H9 (cell line): ENCODE measurements around the gene PCNX3. TPM values are rescaled to one million over a fixed set of nuclear protein-coding genes. Genes with fewer than 3 reads are reported as not detected.

Experiments
- DNase-seq: peaks from one replicate; pipeline ENCODE4 v3.0.0-alpha.2; 2017
- H2AFZ ChIP-seq: one replicate; pipeline ENCODE4 v1.6.1; 2013; ENCODE audit warnings: mild to moderate bottlenecking, low read length, control low read depth, moderate library complexity
- H2AK5ac ChIP-seq: 2 replicates; pipeline ENCODE4 v1.6.1; 2013; ENCODE audit warnings: low read length, control low read depth, mixed read lengths; ENCODE audit not compliant: insufficient read length
- H2BK120ac ChIP-seq: one replicate; pipeline ENCODE4 v1.6.1; 2013; ENCODE audit warnings: low read depth, mild to moderate bottlenecking, low read length, control low read depth, inconsistent platforms; ENCODE audit not compliant: poor library complexity, severe bottlenecking
- H2BK12ac ChIP-seq: 2 replicates; pipeline ENCODE4 v1.6.1; 2013; ENCODE audit warnings: low read length, control low read depth, mixed read lengths, low read depth; ENCODE audit not compliant: insufficient read length
- H2BK15ac ChIP-seq: 2 replicates; pipeline ENCODE4 v1.6.1; 2013; ENCODE audit warnings: low read depth, low read length, control low read depth
- H2BK20ac ChIP-seq: one replicate; pipeline ENCODE4 v1.6.1; 2013; ENCODE audit warnings: low read depth, mild to moderate bottlenecking, low read length, control low read depth, inconsistent platforms; ENCODE audit not compliant: poor library complexity, severe bottlenecking
- H2BK5ac ChIP-seq: 2 replicates; pipeline ENCODE4 v1.6.1; 2013; ENCODE audit warnings: low read length, control low read depth, mixed read lengths; ENCODE audit not compliant: insufficient read length
- H3K14ac ChIP-seq: 2 replicates; pipeline ENCODE4 v1.6.1; 2013; ENCODE audit warnings: low read length, control low read depth; ENCODE audit not compliant: insufficient read depth
- H3K18ac ChIP-seq: 2 replicates; pipeline ENCODE4 v1.6.1; 2013; ENCODE audit warnings: low read depth, mild to moderate bottlenecking, mixed read lengths, low read length, control low read depth; ENCODE audit not compliant: insufficient read length
- H3K23ac ChIP-seq: 2 replicates; pipeline ENCODE4 v1.6.1; 2013; ENCODE audit warnings: low read length, control low read depth, mixed read lengths, low read depth; ENCODE audit not compliant: insufficient read length
- H3K23me2 ChIP-seq: 2 replicates; pipeline ENCODE4 v1.6.1; 2013; ENCODE audit warnings: low read depth, mild to moderate bottlenecking, mixed read lengths, low read length, control low read depth; ENCODE audit not compliant: insufficient read length, poor library complexity, severe bottlenecking
- H3K27ac ChIP-seq: 2 replicates; pipeline ENCODE4 v1.5.1; 2013; ENCODE audit warnings: low read length, control low read depth, mixed read lengths, low read depth; ENCODE audit not compliant: insufficient read length
- H3K27me3 ChIP-seq: 2 replicates; pipeline ENCODE4 v1.6.1; 2013; ENCODE audit warnings: low read length, control low read depth, inconsistent platforms; ENCODE audit not compliant: insufficient read depth
- H3K4ac ChIP-seq: 2 replicates; pipeline ENCODE4 v1.6.1; 2013; ENCODE audit warnings: low read depth, mild to moderate bottlenecking, control low read depth, inconsistent platforms, low read length, moderate library complexity
- H3K4me1 ChIP-seq: 2 replicates; pipeline ENCODE4 v1.6.1; 2013; ENCODE audit warnings: low read length, control low read depth, inconsistent platforms; ENCODE audit not compliant: insufficient read depth
- H3K4me2 ChIP-seq: 2 replicates; pipeline ENCODE4 v1.6.1; 2013; ENCODE audit warnings: low read length, control low read depth, mixed read lengths; ENCODE audit not compliant: insufficient read length, insufficient read depth
- H3K56ac ChIP-seq: 2 replicates; pipeline ENCODE4 v1.6.1; 2013; ENCODE audit warnings: low read depth, mild to moderate bottlenecking, mixed read lengths, low read length, control low read depth; ENCODE audit not compliant: insufficient read length
- H3K79me1 ChIP-seq: 2 replicates; pipeline ENCODE4 v1.6.1; 2013; ENCODE audit warnings: low read depth, mild to moderate bottlenecking, moderate library complexity, low read length, control low read depth, inconsistent platforms; ENCODE audit not compliant: insufficient read depth, poor library complexity, severe bottlenecking
- H3K79me2 ChIP-seq: 2 replicates; pipeline ENCODE4 v1.6.1; 2013; ENCODE audit warnings: low read length, control low read depth, inconsistent platforms; ENCODE audit not compliant: insufficient read depth
- H3K9ac ChIP-seq: 2 replicates; pipeline ENCODE4 v1.6.1; 2013; ENCODE audit warnings: low read length, control low read depth, mixed read lengths; ENCODE audit not compliant: insufficient read length; ENCODE audit errors: extremely low read depth
- H3K9me3 ChIP-seq: one replicate; pipeline ENCODE4 v1.6.1; 2013; ENCODE audit warnings: low read depth, low read length, inconsistent platforms; ENCODE audit not compliant: control insufficient read depth
- H3T11ph ChIP-seq: one replicate; pipeline ENCODE4 v1.6.1; 2013; ENCODE audit warnings: mild to moderate bottlenecking, low read length, control low read depth, inconsistent platforms
- H4K20me1 ChIP-seq: one replicate; pipeline ENCODE4 v1.6.1; 2013; ENCODE audit not compliant: control insufficient read depth, insufficient read length, insufficient read depth
- H4K5ac ChIP-seq: 2 replicates; pipeline ENCODE4 v1.6.1; 2013; ENCODE audit warnings: low read depth, mild to moderate bottlenecking, mixed read lengths, low read length, control low read depth; ENCODE audit not compliant: insufficient read length
- H4K8ac ChIP-seq: replicated peaks from 2 replicates; pipeline ENCODE4 v1.6.1; 2013; ENCODE audit warnings: low read length, control low read depth, mixed read lengths, low read depth; ENCODE audit not compliant: insufficient read length
- H4K91ac ChIP-seq: 2 replicates; pipeline ENCODE4 v1.6.1; 2013; ENCODE audit warnings: low read depth, mild to moderate bottlenecking, moderate library complexity, mixed read lengths, low read length, control low read depth; ENCODE audit not compliant: insufficient read length
- H3K27ac Mint-ChIP-seq, 3 experiments: 2 replicates in 2 of 3; 3 replicates in 1 of 3; pipeline ENCODE4 v1.8.0; 2020 to 2021; ENCODE audit warnings: mixed read lengths in 3 of 3, mild to moderate bottlenecking in 1 of 3, moderate library complexity in 1 of 3
- H3K27me3 Mint-ChIP-seq: 2 replicates; pipeline ENCODE4 v1.8.0; 2021; ENCODE audit warnings: low read depth, mild to moderate bottlenecking, moderate library complexity, mixed read lengths
- H3K36me3 Mint-ChIP-seq, 3 experiments: 2 replicates in 2 of 3; 3 replicates in 1 of 3; pipeline ENCODE4 v1.8.0; 2020 to 2021; ENCODE audit warnings: low read depth in 3 of 3, mixed read lengths in 3 of 3; ENCODE audit not compliant: insufficient read depth in 1 of 3
- H3K4me1 Mint-ChIP-seq, 2 experiments: 2 replicates each; pipeline ENCODE4 v1.8.0; 2020; ENCODE audit warnings: mixed read lengths in 2 of 2
- H3K4me3 Mint-ChIP-seq, 2 experiments: 2 replicates in 1 of 2; 3 replicates in 1 of 2; pipeline ENCODE4 v1.8.0; 2020 to 2021; ENCODE audit warnings: mild to moderate bottlenecking in 2 of 2, mixed read lengths in 2 of 2, moderate library complexity in 1 of 2
- H3K9me3 Mint-ChIP-seq, 2 experiments: 2 replicates in 1 of 2; 3 replicates in 1 of 2; pipeline ENCODE4 v1.8.0; 2020; ENCODE audit warnings: mild to moderate bottlenecking in 2 of 2, mixed read lengths in 2 of 2, moderate library complexity in 1 of 2
- WGBS: extraction: QIAGEN DNeasy Blood & Tissue Kit; methylation state at CpG from one replicate; pipeline ENCODE4 v1.1.7; 2013; ENCODE audit warnings: missing lambda C conversion rate, low lambda C conversion rate, mixed read lengths; ENCODE audit not compliant: insufficient read length; ENCODE audit errors: extremely low coverage; 5-methylcytosine and 5-hydroxymethylcytosine counted together
- total RNA-seq: library from RNA; stranded (reverse); gene quantifications from 2 replicates; pipeline ENCODE4 v1.2.1, GENCODE V29; 2021
- TF ChIP-seq, protein P1 (sequence below): fragments of 200-600 bp; sonication (generic); conservative IDR thresholded peaks from 3 replicates; pipeline ENCODE4 v1.8.0; 2021; ENCODE audit warnings: antibody characterized with exemption, mild to moderate bottlenecking

Gene PCNX3
- total RNA-seq, 1 experiment from 2014 or later = 50.5 TPM

DNA sequence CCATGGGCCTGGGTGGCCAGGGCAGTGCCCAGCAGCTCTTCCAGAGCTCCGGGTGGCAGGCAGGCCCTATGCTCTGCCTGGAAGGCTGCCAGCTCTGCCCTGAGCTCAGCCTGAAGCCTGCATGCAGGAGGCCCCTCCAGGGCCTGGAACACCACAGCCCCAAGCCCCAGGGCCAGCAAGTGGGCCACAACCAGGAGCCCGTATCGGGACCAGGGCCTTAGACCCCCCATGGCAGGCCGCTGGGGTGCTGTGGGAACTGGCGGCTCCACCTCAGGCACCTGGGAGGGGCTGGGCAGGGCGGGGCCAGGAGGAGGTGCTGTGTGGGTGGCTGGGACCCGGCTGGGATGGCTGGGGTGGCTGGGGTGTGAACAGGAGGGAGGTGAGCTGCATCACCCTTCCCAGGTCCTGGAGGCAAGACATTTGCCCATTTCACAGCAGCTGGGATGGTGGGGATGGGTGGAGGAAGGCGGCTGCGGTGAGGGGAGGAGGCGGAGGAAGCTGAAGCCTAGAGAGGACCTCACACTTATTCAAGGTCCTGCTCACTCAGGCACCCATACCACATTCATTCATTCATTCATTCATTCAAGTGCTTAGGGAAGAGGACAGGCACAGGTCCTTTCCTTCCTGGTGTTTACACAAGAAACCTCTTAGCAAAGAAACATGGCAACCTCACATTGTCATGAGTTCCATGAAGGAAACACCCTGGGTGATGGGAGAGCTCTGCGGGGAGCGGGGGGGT lies 19.9 kb upstream of the PCNX3 start, which contains the start of gene KCNK7:
Gene KCNK7 (minus strand): TSS at position 258 of the 739 bp plus-strand sequence. CDS start 28 bp downstream, at position 230.
- no CpG with 5 or more reads among the region's 12 CpGs for WGBS

More for the DNA sequence above, 19.9 kb upstream of the PCNX3 start, which contains the start of gene KCNK7:
- Histone ChIP-seq H3K56ac (no peak within 1 kb of the TSS), H4K5ac (no peak within 1 kb of the TSS), H3K4me2 (no peak within 1 kb of the TSS), H3K27ac (no peak within 1 kb of the TSS), H2BK20ac (no peak within 1 kb of the TSS), H2BK15ac (no peak within 1 kb of the TSS), H4K91ac (no peak within 1 kb of the TSS), H2BK5ac (no peak within 1 kb of the TSS), H3K4ac (no peak within 1 kb of the TSS), H3K23me2 (no peaks in the 10 kb centered on the region), H2AK5ac (no peak within 1 kb of the TSS), H3K79me2 (no peaks in the 10 kb centered on the region), H2BK120ac (no peak within 1 kb of the TSS), H3K23ac (no peak within 1 kb of the TSS), H3K27me3 (no peaks in the 10 kb centered on the region; the same call in 1 of the 2 replicates), H3K79me1 (no peaks in the 10 kb centered on the region), H2AFZ (no peak within 1 kb of the TSS), H4K20me1 (no peaks in the 10 kb centered on the region), H3K9ac (no peak within 1 kb of the TSS), H3T11ph (no peak within 1 kb of the TSS), H3K4me1 (no peaks in the 10 kb centered on the region; the same call in 1 of the 2 replicates), H3K18ac (no peak within 1 kb of the TSS), H3K9me3 (no peaks in the 10 kb centered on the region), H3K14ac (no peak within 1 kb of the TSS), H4K8ac (no peak within 1 kb of the TSS), H2BK12ac (no peak within 1 kb of the TSS)
- no peak within 1 kb of the TSS; a peak in 1 of 5 replicates for H3K4me3 Mint-ChIP-seq
- TF ChIP-seq, protein P1, sequence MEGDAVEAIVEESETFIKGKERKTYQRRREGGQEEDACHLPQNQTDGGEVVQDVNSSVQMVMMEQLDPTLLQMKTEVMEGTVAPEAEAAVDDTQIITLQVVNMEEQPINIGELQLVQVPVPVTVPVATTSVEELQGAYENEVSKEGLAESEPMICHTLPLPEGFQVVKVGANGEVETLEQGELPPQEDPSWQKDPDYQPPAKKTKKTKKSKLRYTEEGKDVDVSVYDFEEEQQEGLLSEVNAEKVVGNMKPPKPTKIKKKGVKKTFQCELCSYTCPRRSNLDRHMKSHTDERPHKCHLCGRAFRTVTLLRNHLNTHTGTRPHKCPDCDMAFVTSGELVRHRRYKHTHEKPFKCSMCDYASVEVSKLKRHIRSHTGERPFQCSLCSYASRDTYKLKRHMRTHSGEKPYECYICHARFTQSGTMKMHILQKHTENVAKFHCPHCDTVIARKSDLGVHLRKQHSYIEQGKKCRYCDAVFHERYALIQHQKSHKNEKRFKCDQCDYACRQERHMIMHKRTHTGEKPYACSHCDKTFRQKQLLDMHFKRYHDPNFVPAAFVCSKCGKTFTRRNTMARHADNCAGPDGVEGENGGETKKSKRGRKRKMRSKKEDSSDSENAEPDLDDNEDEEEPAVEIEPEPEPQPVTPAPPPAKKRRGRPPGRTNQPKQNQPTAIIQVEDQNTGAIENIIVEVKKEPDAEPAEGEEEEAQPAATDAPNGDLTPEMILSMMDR = no peak
- H3K27ac Mint-ChIP-seq = no peak within 1 kb of the TSS
- peaks cover 8 to 12% of the 10 kb centered on the region in 2 experiments for H3K4me1 Mint-ChIP-seq
- peaks cover 29% of the 10 kb centered on the region for H3K27me3 Mint-ChIP-seq
- H3K9me3 Mint-ChIP-seq = no peaks in the 10 kb centered on the region
- no peak for DNase-seq
- H3K36me3 Mint-ChIP-seq = peaks cover 4 to 16% (median 6%) of the 10 kb centered on the region in 3 experiments; a peak in 6 of 7 replicates
